Right atrium auricular region (tissue), 2 donors: ENCODE results near the gene IL26. TPM values are rescaled to one million over a fixed set of nuclear protein-coding genes. Genes with fewer than 3 reads are reported as not detected.

ENCODE experiments used
- DNase-seq: peaks from one replicate; pipeline ENCODE4 v3.0.0-alpha.2; 2019; ENCODE audit warnings: low spot score
- H3K27ac ChIP-seq, 2 donors: fragments of 200-600 bp; sonication (generic); 1 replicate in 1 of 2; 2 replicates in 1 of 2; pipeline ENCODE4 v1.5.1; 2016 to 2019
- H3K27me3 ChIP-seq, 2 donors: fragments of 200-600 bp; sonication (generic); one replicate each; pipeline versions ENCODE4 v1.5.1 to v1.6.0; 2017 to 2019
- H3K36me3 ChIP-seq: fragments of 200-600 bp; sonication (generic); one replicate; pipeline ENCODE4 v1.5.1; 2016
- H3K4me1 ChIP-seq, 2 donors: fragments of 200-600 bp; sonication (generic); one replicate each; pipeline versions ENCODE4 v1.5.1 to v1.6.0; 2017 to 2019
- H3K4me3 ChIP-seq, 2 donors: fragments of 200-600 bp; sonication (generic); 1 replicate in 1 of 2; 2 replicates in 1 of 2; pipeline ENCODE4 v1.5.1; 2017 to 2019; ENCODE audit warnings: mild to moderate bottlenecking in 1 of 2, moderate library complexity in 1 of 2
- H3K9me3 ChIP-seq, 2 donors: fragments of 200-600 bp; sonication (generic); one replicate each; pipeline ENCODE4 v1.5.1; 2019
- CTCF ChIP-seq, 2 donors: fragments of 200-600 bp; sonication (generic); IDR thresholded peaks; one replicate each; pipeline ENCODE4 v1.5.1; 2019; ENCODE audit warnings: antibody characterized with exemption in 2 of 2
- total RNA-seq, 2 donors: library from RNA; depleted of rRNA; stranded (reverse); fragments of >200 nt; gene quantifications; one replicate each; pipeline ENCODE4 v1.1.0, GENCODE V29; 2016

The IL26 gene
- total RNA-seq, 2 donors from 2014 or later: not detected

- Histone ChIP-seq H3K4me1 (no peaks in the 10 kb centered on the region), H3K4me3 (no peak overlapping the region), H3K9me3 (no peaks in the 10 kb centered on the region), H3K27me3 (no peaks in the 10 kb centered on the region), H3K27ac (no peak overlapping the region), H3K36me3 (no peaks in the 10 kb centered on the region)
- DNase-seq: no peak
- TF ChIP-seq CTCF (IDR thresholded peaks at IDR 0.05): no peak
These were observed 18.3 kb downstream of the IL26 start for GRCh38 chr12:68207276-68207675.

- no peaks in the 10 kb centered on the region for H3K27me3 ChIP-seq
- TF ChIP-seq CTCF (IDR thresholded peaks at IDR 0.05): no peak
- DNase-seq: no peak
These were observed 19.2 kb downstream of the IL26 start for GRCh38 chr12:68206446-68206845.

DNA sequence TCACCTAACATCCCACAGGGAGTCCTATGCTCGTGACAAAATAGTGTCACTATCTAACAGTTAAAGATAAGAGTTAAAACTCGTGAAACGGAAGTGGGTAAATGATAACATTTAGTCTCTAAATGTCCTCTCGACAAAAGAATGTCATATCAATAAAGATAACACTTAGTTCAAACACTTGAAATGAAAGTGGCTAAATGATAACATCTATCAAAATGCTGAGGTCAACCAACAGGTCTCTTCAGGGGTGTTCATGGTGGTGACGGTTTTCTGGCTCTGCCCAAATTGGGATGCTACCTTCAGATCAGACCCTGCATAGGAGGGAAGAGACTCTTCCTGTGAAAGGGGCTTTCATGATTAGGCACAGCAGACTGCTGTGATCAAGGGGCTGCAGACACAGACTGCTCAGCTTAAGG is 22.1 kb downstream of the IL26 start:
- H3K4me1 ChIP-seq: no peaks in the 10 kb centered on the region
- H3K36me3 ChIP-seq: no peaks in the 10 kb centered on the region
- H3K9me3 ChIP-seq: no peaks in the 10 kb centered on the region
- no peak for TF ChIP-seq CTCF (IDR thresholded peaks at IDR 0.05)
- no peak overlapping the region for H3K27ac ChIP-seq
- no peak for DNase-seq
- no peak overlapping the region for H3K4me3 ChIP-seq
- H3K27me3 ChIP-seq: no peaks in the 10 kb centered on the region

More at GRCh38 chr12:68206446-68206845, 19.2 kb downstream of the IL26 start:
- Histone ChIP-seq H3K9me3 (no peaks in the 10 kb centered on the region), H3K4me3 (no peak overlapping the region), H3K27ac (no peak overlapping the region), H3K4me1 (no peaks in the 10 kb centered on the region), H3K36me3 (no peaks in the 10 kb centered on the region)

- TF ChIP-seq CTCF (IDR thresholded peaks at IDR 0.05): no peak
- DNase-seq: no peak
- Histone ChIP-seq H3K27ac (no peak overlapping the region), H3K27me3 (no peaks in the 10 kb centered on the region), H3K4me1 (no peaks in the 10 kb centered on the region), H3K4me3 (no peak overlapping the region), H3K9me3 (no peaks in the 10 kb centered on the region), H3K36me3 (no peaks in the 10 kb centered on the region)
These were observed 24.8 kb downstream of the IL26 start for GRCh38 chr12:68200854-68201253.

DNA sequence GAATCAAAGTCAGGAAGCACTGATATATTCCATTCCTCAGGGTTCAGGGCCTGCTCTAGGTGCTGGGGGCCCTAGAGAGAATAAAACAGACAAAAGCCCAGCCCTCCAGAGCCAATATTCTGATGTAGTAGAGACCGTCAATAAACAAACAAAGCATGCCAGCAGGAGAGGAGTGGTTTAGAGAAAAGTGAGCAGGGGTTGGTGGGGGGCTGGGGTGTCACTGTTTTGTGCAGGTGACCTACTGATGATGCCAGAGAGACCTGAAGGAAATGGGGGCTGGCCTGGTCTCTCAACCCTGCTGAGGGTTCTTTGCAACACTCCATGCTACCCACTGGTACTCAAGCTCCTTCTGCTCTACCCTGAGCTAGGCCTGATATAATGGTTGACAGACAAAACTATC is 26.5 kb downstream of the IL26 start:
- no peaks in the 10 kb centered on the region for H3K27me3 ChIP-seq
- H3K9me3 ChIP-seq: no peaks in the 10 kb centered on the region
- no peak for TF ChIP-seq CTCF (IDR thresholded peaks at IDR 0.05)
- H3K27ac ChIP-seq: no peak overlapping the region
- no peaks in the 10 kb centered on the region for H3K36me3 ChIP-seq
- no peak overlapping the region for H3K4me3 ChIP-seq
- no peak for DNase-seq
- H3K4me1 ChIP-seq: no peaks in the 10 kb centered on the region

DNA sequence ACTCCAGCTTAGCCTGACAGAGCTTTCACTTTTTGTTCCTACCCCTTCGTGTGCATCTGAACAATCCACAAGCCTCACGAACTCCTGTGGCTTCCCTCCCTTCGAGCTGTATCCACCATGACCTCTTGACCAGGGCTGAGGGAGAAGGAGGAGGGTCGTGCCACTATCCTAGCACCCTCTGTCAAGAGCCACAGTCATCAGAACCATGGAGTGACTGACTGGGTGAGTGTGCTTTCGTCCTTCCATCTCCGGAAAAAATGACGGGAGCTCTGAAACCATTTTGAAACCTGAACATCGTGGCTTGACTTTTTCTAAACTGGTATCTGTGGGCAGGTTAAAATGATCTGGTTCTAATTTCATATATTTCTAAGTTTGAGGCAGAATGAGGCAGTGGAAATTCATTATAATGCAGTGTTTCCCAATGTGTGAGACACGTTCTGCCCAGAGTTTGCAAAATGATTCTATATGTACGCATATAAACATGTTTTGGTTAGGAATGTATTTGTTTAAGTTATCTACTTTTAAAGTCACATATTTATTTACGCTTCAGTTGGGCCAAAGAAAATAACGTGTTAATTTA is 27.0 kb downstream of the IL26 start:
- no peaks in the 10 kb centered on the region for H3K9me3 ChIP-seq
- H3K4me1 ChIP-seq: no peaks in the 10 kb centered on the region
- no peak for DNase-seq
- H3K36me3 ChIP-seq: no peaks in the 10 kb centered on the region
- TF ChIP-seq CTCF (IDR thresholded peaks at IDR 0.05): no peak
- H3K27ac ChIP-seq: no peak overlapping the region
- no peak overlapping the region for H3K4me3 ChIP-seq
- H3K27me3 ChIP-seq: no peaks in the 10 kb centered on the region
